ENCODE results near the gene EXD3. TPM values are rescaled to one million over a fixed set of nuclear protein-coding genes. Genes with fewer than 3 reads are reported as not detected.

EXD3 gene
- total and polyA plus RNA-seq, 2 of the 13 experiments (the other 11 are each of a cell fraction or from before 2014, with no cell fraction given): 2.7 to 4.8 TPM

GRCh38 chr9:137280474-137281344 lies 142.3 kb downstream of the EXD3 start (continued):
- TF ChIP-seq THAP9 (CRISPR knock-in tag; IDR thresholded peaks at IDR 0.05; ENCODE audit: borderline replicate concordance): no peak
- no peak for TF ChIP-seq JUN (CRISPR knock-in tag; IDR thresholded peaks at IDR 0.05)
- TF ChIP-seq FOXP4 (CRISPR knock-in tag; IDR thresholded peaks at IDR 0.05): no peak
- no peak for TF ChIP-seq MAFK (conservative IDR thresholded peaks at IDR 0.05 in 1 of 2, IDR thresholded peaks at IDR 0.05 in 1 of 2; ENCODE audit: low read length in 2 of 2)
- TF ChIP-seq BCLAF1 (IDR thresholded peaks at IDR 0.05): no peak
- no peak for TF ChIP-seq FUBP1 (CRISPR knock-in tag; IDR thresholded peaks at IDR 0.05; ENCODE audit: borderline replicate concordance)
- no peak for TF ChIP-seq HOMEZ (CRISPR knock-in tag; IDR thresholded peaks at IDR 0.05; ENCODE audit: low read depth)
- TF ChIP-seq RBFOX2 (IDR thresholded peaks at IDR 0.05; ENCODE audit: low read depth, low read length): 0 out of 2 replicates have a peak, but pooled peaks have one; percentile 21
